ENCODE results near the gene SMYD3. TPM values are rescaled to one million over a fixed set of nuclear protein-coding genes. Genes with fewer than 3 reads are reported as not detected.

SMYD3 gene
- total RNA-seq, 1 donor = 45.5 TPM

DNA sequence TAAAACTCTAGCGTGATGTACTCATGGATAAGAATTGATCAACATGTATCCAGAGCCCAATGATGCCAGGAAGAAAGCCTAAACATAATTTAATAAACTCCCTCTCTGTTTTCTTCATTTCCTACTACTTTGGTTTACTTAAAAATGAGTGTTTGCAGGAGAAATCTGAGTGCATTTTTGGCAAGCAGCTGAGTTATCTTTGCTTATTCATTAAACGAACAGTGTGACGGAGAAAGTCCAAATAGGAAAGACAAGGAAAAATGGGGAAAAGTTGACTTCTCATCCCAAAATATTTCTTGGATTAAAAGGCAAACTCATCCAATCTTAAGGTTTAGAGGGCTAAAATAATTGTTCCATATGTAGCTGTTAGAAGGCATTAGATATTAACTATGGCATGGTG, 496.7 kb downstream of the SMYD3 start:
- no peak for DNase-seq (ENCODE audit: low read depth)
- TF ChIP-seq, protein P1, sequence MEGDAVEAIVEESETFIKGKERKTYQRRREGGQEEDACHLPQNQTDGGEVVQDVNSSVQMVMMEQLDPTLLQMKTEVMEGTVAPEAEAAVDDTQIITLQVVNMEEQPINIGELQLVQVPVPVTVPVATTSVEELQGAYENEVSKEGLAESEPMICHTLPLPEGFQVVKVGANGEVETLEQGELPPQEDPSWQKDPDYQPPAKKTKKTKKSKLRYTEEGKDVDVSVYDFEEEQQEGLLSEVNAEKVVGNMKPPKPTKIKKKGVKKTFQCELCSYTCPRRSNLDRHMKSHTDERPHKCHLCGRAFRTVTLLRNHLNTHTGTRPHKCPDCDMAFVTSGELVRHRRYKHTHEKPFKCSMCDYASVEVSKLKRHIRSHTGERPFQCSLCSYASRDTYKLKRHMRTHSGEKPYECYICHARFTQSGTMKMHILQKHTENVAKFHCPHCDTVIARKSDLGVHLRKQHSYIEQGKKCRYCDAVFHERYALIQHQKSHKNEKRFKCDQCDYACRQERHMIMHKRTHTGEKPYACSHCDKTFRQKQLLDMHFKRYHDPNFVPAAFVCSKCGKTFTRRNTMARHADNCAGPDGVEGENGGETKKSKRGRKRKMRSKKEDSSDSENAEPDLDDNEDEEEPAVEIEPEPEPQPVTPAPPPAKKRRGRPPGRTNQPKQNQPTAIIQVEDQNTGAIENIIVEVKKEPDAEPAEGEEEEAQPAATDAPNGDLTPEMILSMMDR (IDR thresholded peaks at IDR 0.05; ENCODE audit: insufficient read depth, low read length) = no peak
- no peak overlapping the region for H3K4me3 ChIP-seq (ENCODE audit: low read depth, low read length)

GRCh38 chr1:246008363-246008831, 498.7 kb downstream of the SMYD3 start:
- no peak for DNase-seq (ENCODE audit: low read depth)
- no peak overlapping the region for H3K4me3 ChIP-seq (ENCODE audit: low read depth, low read length)
- TF ChIP-seq, protein P1 (IDR thresholded peaks at IDR 0.05; ENCODE audit: insufficient read depth, low read length) = no peak

DNA sequence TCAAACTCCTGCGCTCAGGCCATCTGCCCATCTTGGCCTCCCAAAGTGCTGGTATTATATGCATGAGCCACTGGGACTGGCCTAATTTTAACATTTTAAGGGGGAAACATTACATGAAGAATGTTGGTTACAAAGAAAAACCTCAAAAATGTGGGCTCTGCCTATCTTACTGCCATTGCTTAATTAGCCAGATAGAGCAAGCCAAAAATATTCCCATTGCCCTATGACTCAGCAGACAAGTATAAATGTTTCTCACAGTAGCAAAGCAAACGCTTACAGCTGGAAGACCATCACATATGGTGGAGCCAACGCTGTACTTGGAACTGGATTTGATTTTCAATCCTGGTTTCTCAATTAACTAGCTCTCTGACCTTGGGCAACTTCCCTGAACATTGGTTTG, 502.0 kb downstream of the SMYD3 start:
- TF ChIP-seq, protein P1 (IDR thresholded peaks at IDR 0.05; ENCODE audit: insufficient read depth, low read length) = no peak
- peak; percentile 98 for DNase-seq (ENCODE audit: low read depth)
- no peak overlapping the region for H3K4me3 ChIP-seq (ENCODE audit: low read depth, low read length)

DNA sequence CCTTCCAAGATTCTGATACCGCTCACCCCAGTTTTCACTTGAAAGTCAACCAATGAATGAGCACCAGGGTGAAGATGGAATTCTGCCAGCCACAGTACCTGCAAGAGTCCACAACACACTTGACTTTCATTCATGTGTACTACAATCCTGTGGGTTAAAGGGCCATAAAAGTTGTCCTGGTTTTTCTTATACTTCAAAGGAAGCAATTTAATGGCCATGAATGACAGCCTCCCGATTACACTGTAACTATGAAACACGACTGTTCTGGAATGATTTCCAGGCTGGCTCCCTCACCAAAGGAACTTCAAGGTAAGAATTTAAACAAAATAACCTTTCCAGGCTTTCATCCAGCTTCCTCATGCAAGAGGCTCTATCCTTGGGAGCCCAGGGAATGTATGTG, 502.8 kb downstream of the SMYD3 start:
- H3K4me3 ChIP-seq (ENCODE audit: low read depth, low read length) = no peak overlapping the region
- peak; percentile 14 for DNase-seq (ENCODE audit: low read depth)
- TF ChIP-seq, protein P1 (IDR thresholded peaks at IDR 0.05; ENCODE audit: insufficient read depth, low read length) = no peak

DNA sequence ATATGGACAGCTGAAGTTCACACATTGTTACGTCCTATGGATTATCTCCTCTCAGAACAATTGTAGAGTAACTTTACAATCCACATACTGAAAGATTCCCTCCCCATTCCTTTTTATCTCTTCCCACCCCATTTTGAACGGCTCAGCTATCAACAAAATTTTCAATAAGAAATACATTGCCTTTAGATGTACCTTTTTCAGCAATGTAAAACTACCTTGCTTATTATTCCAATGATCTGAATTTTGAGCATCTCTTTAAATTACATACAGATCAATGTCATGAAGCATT, 503.7 kb downstream of the SMYD3 start:
- H3K4me3 ChIP-seq (ENCODE audit: low read depth, low read length) = no peak overlapping the region
- no peak for DNase-seq (ENCODE audit: low read depth)
- TF ChIP-seq, protein P1 (IDR thresholded peaks at IDR 0.05; ENCODE audit: insufficient read depth, low read length) = no peak

GRCh38 chr1:246002725-246003441, 504.2 kb downstream of the SMYD3 start:
- no peak overlapping the region for H3K4me3 ChIP-seq (ENCODE audit: low read depth, low read length)
- TF ChIP-seq, protein P1 (IDR thresholded peaks at IDR 0.05; ENCODE audit: insufficient read depth, low read length) = peak; percentile 86
- DNase-seq (ENCODE audit: low read depth) = peak; percentile 94

- no peak overlapping the region for H3K4me3 ChIP-seq (ENCODE audit: low read depth, low read length)
- TF ChIP-seq, protein P1 (IDR thresholded peaks at IDR 0.05; ENCODE audit: insufficient read depth, low read length) = no peak
- peak; percentile 63 for DNase-seq (ENCODE audit: low read depth)
Observed at GRCh38 chr1:246001837-246002230, 505.2 kb downstream of the SMYD3 start.

Measured in fibroblast of the aortic adventitia (primary cell).